DOHH2 (cell line): ENCODE data around the gene SPNS2.

Source experiments
- H3F3A ChIP-seq: fragments of 200-600 bp; sonication (generic), shearing (Covaris generic); 2 replicates; pipeline ENCODE4 v1.6.0; 2016; ENCODE audit warnings: antibody characterized with exemption, mild to moderate bottlenecking; ENCODE audit not compliant: control insufficient read depth, insufficient read depth
- H3K27ac ChIP-seq: fragments of 200-600 bp; sonication (generic); 2 replicates; pipeline ENCODE4 v1.5.1; 2014; ENCODE audit warnings: low read depth, mild to moderate bottlenecking, low read length, moderate library complexity
- H3K27me3 ChIP-seq: fragments of 200-600 bp; sonication (generic); 2 replicates; pipeline ENCODE4 v1.6.1; 2014; ENCODE audit warnings: mild to moderate bottlenecking, low read length, mixed read lengths; ENCODE audit not compliant: control insufficient read depth
- H3K36me3 ChIP-seq: fragments of 200-600 bp; sonication (generic); 2 replicates; pipeline ENCODE4 v1.6.1; 2014; ENCODE audit warnings: mild to moderate bottlenecking, low read length, moderate library complexity, mixed read lengths; ENCODE audit not compliant: control insufficient read depth
- H3K4me1 ChIP-seq: fragments of 200-600 bp; sonication (generic); 2 replicates; pipeline ENCODE4 v1.6.1; 2014; ENCODE audit warnings: mild to moderate bottlenecking, low read length, mixed read lengths; ENCODE audit not compliant: control insufficient read depth
- H3K4me2 ChIP-seq: fragments of 200-600 bp; sonication (generic); 2 replicates; pipeline ENCODE4 v1.6.0; 2014; ENCODE audit warnings: mild to moderate bottlenecking, low read length, moderate library complexity
- H3K4me3 ChIP-seq: fragments of 200-600 bp; sonication (generic); 2 replicates; pipeline ENCODE4 v1.5.1; 2014; ENCODE audit warnings: mild to moderate bottlenecking, low read length, mixed read lengths
- H3K79me2 ChIP-seq: fragments of 200-600 bp; sonication (generic); 2 replicates; pipeline ENCODE4 v1.6.1; 2014; ENCODE audit warnings: mild to moderate bottlenecking, low read length, mixed read lengths; ENCODE audit not compliant: control insufficient read depth
- H3K9me2 ChIP-seq: fragments of 200-600 bp; sonication (generic); replicated peaks from 2 replicates; pipeline ENCODE4 v1.6.1; 2014; ENCODE audit warnings: mild to moderate bottlenecking, low read length, mixed read lengths; ENCODE audit not compliant: control insufficient read depth
- H3K9me3 ChIP-seq: fragments of 200-600 bp; sonication (generic); 2 replicates; pipeline ENCODE4 v1.6.1; 2014; ENCODE audit warnings: antibody characterized with exemption, low read length, mixed read lengths; ENCODE audit not compliant: control insufficient read depth, insufficient read depth
- H4K20me1 ChIP-seq: fragments of 200-600 bp; sonication (generic); 2 replicates; pipeline ENCODE4 v1.6.0; 2014; ENCODE audit warnings: low read depth, mild to moderate bottlenecking, antibody characterized with exemption, low read length, moderate library complexity; ENCODE audit not compliant: control insufficient read depth, insufficient read depth
- CTCF ChIP-seq: fragments of 200-600 bp; sonication (generic); IDR thresholded peaks from one replicate; pipeline ENCODE4 v1.5.1; 2014; ENCODE audit warnings: antibody characterized with exemption, mild to moderate bottlenecking, low read depth, low read length; ENCODE audit not compliant: poor library complexity, severe bottlenecking
- EZH2phosphoT487 ChIP-seq: fragments of 200-600 bp; sonication (generic); IDR thresholded peaks from 2 replicates; pipeline ENCODE4 v1.6.1; 2017; ENCODE audit warnings: borderline replicate concordance, mild to moderate bottlenecking, antibody characterized with exemption, low read length, moderate library complexity, mixed read lengths

SPNS2 gene, protein sequence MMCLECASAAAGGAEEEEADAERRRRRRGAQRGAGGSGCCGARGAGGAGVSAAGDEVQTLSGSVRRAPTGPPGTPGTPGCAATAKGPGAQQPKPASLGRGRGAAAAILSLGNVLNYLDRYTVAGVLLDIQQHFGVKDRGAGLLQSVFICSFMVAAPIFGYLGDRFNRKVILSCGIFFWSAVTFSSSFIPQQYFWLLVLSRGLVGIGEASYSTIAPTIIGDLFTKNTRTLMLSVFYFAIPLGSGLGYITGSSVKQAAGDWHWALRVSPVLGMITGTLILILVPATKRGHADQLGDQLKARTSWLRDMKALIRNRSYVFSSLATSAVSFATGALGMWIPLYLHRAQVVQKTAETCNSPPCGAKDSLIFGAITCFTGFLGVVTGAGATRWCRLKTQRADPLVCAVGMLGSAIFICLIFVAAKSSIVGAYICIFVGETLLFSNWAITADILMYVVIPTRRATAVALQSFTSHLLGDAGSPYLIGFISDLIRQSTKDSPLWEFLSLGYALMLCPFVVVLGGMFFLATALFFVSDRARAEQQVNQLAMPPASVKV

GRCh38 chr17:4498461-4499397, at the start of gene SPNS2:
SPNS2 (plus strand) TSS chr17:4498881; CDS start chr17:4499048, 167 bp downstream.
- Histone ChIP-seq H3K27me3 (peaks cover 65% of the 10 kb centered on the region), H3F3A (0 out of 2 replicates have a peak, but pooled peaks cover 3% of the 10 kb centered on the region)
- TF ChIP-seq CTCF (no peak), EZH2phosphoT487 (no peak)

DNA sequence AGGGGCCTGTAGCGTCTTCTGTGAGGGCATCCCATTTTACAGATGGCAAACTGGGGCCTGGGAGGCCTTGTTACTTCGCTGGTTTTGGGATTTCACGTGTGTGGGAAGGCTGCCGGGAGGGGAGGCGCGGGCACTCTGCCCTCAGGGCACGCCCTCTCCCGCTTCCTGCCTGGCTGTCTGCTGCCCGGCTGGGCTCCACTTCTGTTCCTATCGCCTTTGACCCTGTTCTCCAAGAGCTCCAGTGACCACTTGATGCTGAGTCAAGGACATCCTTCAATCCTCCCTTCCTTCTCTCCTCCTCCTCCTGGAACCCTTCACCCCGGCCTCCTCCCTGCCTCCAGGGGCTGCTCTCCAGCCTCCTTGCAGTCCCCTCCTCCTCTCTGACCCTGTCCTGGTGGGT, 48.9 kb upstream of the SPNS2 start:
- no peaks in the 10 kb centered on the region for H3K9me3 ChIP-seq
- H3K36me3 ChIP-seq, result no peaks in the 10 kb centered on the region
- no peaks in the 10 kb centered on the region for H3K9me2 ChIP-seq
- TF ChIP-seq CTCF (no peak), EZH2phosphoT487 (no peak)
- H3K4me2 ChIP-seq, result no peak overlapping the region
- no peaks in the 10 kb centered on the region for H3K4me1 ChIP-seq
- no peak overlapping the region for H3K4me3 ChIP-seq
- no peaks in the 10 kb centered on the region for H3K27me3 ChIP-seq
- no peaks in the 10 kb centered on the region for H3K79me2 ChIP-seq
- no peaks in the 10 kb centered on the region for H3F3A ChIP-seq
- H4K20me1 ChIP-seq, result no peaks in the 10 kb centered on the region; the same call in 1 of the 2 replicates
- H3K27ac ChIP-seq, result no peak overlapping the region

More at GRCh38 chr17:4498461-4499397, at the start of gene SPNS2:
- Histone ChIP-seq H4K20me1 (no peaks in the 10 kb centered on the region), H3K9me2 (no peaks in the 10 kb centered on the region), H3K4me1 (peaks cover 32% of the 10 kb centered on the region), H3K27ac (no peak within 1 kb of the TSS), H3K9me3 (no peaks in the 10 kb centered on the region), H3K36me3 (no peaks in the 10 kb centered on the region), H3K4me3 (peak within 1 kb of the TSS; percentile 29), H3K4me2 (peak within 1 kb of the TSS; percentile 42), H3K79me2 (no peaks in the 10 kb centered on the region)

GRCh38 chr17:4450710-4451316, 47.9 kb upstream of the SPNS2 start:
- no peak overlapping the region for H3K27ac ChIP-seq
- H3F3A ChIP-seq, result no peaks in the 10 kb centered on the region
- H3K36me3 ChIP-seq, result no peaks in the 10 kb centered on the region
- no peak for TF ChIP-seq CTCF
- no peaks in the 10 kb centered on the region; the same call in 1 of the 2 replicates for H4K20me1 ChIP-seq
- H3K4me3 ChIP-seq, result no peak overlapping the region
- H3K9me3 ChIP-seq, result no peaks in the 10 kb centered on the region
- no peaks in the 10 kb centered on the region for H3K79me2 ChIP-seq
- H3K27me3 ChIP-seq, result no peaks in the 10 kb centered on the region
- no peak overlapping the region for H3K4me2 ChIP-seq
- H3K4me1 ChIP-seq, result no peaks in the 10 kb centered on the region
- no peaks in the 10 kb centered on the region for H3K9me2 ChIP-seq
